Loucy (cell line): Measurements from ENCODE around the gene NUTM2F.
"Not testable (repeated sequence)": the region's sequence is repeated elsewhere in the genome, so short reads cannot be mapped to it uniquely, and the experiment has no call there.

ENCODE experiments used
- CTCF ChIP-seq: fragments of 200-600 bp; sonication (generic); conservative IDR thresholded peaks from 2 replicates; pipeline ENCODE4 v1.5.1; 2014; ENCODE audit warnings: mild to moderate bottlenecking, antibody characterized with exemption, low read length
- EZH2phosphoT487 ChIP-seq: fragments of 200-600 bp; IDR thresholded peaks from 2 replicates; pipeline ENCODE4 v1.6.1; 2018; ENCODE audit warnings: antibody characterized with exemption, mild to moderate bottlenecking, moderate library complexity, borderline replicate concordance

- TF ChIP-seq CTCF, EZH2phosphoT487: not testable (repeated sequence)
Observed at GRCh38 chr9:94370266-94370665, 41.8 kb upstream of the NUTM2F start.
